ENCODE data around the gene PRND.
"Not testable (repeated sequence)": the region's sequence is repeated elsewhere in the genome, so short reads cannot be mapped to it uniquely, and the experiment has no call there.

PRND gene

GRCh38 chr20:4740774-4741431 lies 19.2 kb downstream of the PRND start:
- peak; percentile 45 for DNase-seq

GRCh38 chr20:4748847-4749246 lies 27.1 kb downstream of the PRND start:
- DNase-seq: no peak

DNA sequence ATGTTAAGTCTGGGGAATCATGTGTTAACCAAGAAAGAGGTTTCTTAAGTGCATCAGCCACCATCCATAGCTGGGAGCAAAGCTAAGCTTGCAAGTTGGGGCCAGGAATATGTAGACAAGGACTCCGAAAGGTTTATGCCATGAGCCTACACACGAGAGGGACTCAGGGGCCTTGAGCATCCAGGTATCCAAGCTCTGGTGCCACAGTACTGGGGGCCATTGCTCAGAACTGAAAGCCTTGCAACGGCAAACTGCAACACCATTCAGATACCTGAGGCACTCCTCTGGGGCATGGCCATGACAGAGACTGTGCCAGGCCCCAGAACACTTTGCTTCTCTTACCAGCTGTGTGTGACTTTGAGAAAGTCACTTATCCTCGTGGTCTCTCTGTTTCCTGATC lies 27.6 kb downstream of the PRND start:
- no peak for DNase-seq

DNA sequence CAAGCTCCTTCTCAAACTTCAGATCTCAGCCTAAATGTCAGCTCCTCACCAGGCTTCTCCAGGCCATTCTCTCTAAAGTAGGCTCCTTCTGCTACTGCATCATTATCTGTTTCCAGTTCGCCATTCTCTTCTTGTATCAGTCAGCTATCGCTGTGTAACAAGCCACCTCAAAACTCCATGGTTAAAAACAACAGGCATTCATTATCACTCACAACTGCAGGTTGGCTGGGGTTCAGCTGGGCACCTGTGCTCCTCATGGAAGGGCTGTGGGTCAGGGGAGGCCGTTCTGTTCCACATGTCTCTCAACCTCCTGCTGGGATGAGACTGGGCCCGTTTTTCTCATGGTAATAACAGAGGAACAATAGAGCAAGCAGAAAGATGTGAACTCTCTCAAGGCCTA lies 28.7 kb downstream of the PRND start:
- DNase-seq: no peak

- peak; percentile 19 for DNase-seq
These were observed 37.6 kb downstream of the PRND start for GRCh38 chr20:4759100-4759884.

- DNase-seq: no peak
These were observed 41.6 kb downstream of the PRND start for GRCh38 chr20:4763261-4763660.

GRCh38 chr20:4763723-4764510 lies 42.2 kb downstream of the PRND start:
- DNase-seq: no peak

GRCh38 chr20:4764805-4765204 lies 43.1 kb downstream of the PRND start:
- DNase-seq: no peak

- no peak for DNase-seq
These were observed 44.0 kb downstream of the PRND start for GRCh38 chr20:4765681-4766080.

GRCh38 chr20:4766631-4767030 lies 44.9 kb downstream of the PRND start:
- DNase-seq: no peak

DNA sequence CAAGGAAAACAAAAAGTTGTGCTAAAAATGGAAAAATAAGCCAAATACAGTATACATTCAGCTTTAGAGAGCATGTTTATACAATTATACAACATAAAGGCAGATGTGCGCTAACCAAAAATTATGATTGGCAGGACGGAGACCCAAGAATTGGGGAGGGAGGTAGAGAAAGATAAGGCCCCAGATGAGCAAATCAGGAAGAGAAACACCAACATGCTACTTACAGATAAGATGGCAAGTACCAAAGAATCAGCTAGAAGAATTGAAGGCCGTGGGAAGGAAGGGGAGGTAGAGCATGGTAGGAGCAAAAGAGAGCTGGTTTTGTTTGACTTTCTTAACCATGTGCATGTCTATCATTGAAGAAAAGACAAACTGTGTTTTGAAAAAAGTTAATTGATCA lies 45.4 kb downstream of the PRND start:
- DNase-seq: no peak

- no peak for DNase-seq
These were observed 47.6 kb downstream of the PRND start for GRCh38 chr20:4769328-4769727.

- DNase-seq: no peak
These were observed 48.3 kb downstream of the PRND start for GRCh38 chr20:4770026-4770425.

GRCh38 chr20:4771004-4771403 lies 49.3 kb downstream of the PRND start:
- DNase-seq: no peak

GRCh38 chr20:4772132-4772531 lies 50.4 kb downstream of the PRND start:
- DNase-seq: no peak

GRCh38 chr20:4773014-4773413 lies 51.3 kb downstream of the PRND start:
- DNase-seq: not testable (repeated sequence)

DNA sequence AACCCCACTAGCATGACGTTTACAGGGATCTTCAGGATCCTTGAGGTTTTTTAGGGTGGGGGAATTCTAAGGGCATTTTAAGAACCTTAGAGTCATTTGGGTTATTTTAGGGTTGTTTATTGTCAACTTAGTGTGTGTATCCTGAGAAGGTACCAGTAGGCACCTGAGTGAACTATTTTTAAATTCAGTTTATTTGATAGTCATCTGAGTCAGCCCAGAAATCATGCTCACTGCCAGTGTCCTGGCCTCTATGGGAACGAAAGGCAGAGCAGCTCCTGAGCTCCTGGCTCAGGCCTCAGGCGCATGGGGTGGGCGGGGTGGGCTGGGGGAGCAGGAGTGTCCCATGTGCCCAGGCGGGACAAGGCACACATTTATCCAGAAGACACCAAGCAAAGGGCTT lies 52.0 kb downstream of the PRND start:
- DNase-seq: no peak

GRCh38 chr20:4774207-4774606 lies 52.5 kb downstream of the PRND start:
- no peak for DNase-seq

GRCh38 chr20:4775322-4776078 lies 53.8 kb downstream of the PRND start:
- DNase-seq: no peak

- no peak for DNase-seq
These were observed 54.4 kb downstream of the PRND start for GRCh38 chr20:4776079-4776630.

Measured in activated CD4-positive, alpha-beta T cell treated with anti-CD3 and anti-CD28 coated beads for 1 hour (primary cell).